Left lung (tissue), 10 donors: ENCODE results near the gene CD7. TPM values are rescaled to one million over a fixed set of nuclear protein-coding genes. Genes with fewer than 3 reads are reported as not detected.

ENCODE experiments used
- ATAC-seq: fragments of 200-7000 bp; cut with Tn5 transposase; one replicate; pipeline ENCODE4 v1.9.1; 2020; ENCODE audit warnings: moderate library complexity
- DNase-seq, 4 donors: peaks; one replicate each; pipeline ENCODE4 v3.0.0-alpha.2; 2013 to 2020
- H3K27ac ChIP-seq, 2 donors: fragments of 200-600 bp; sonication (generic) in 1 of 2; one replicate each; pipeline versions ENCODE4 v1.5.0 to v1.8.0; 2020 to 2021
- H3K27me3 ChIP-seq, 2 donors: fragments of 200-600 bp; sonication (generic) in 1 of 2; one replicate each; pipeline versions ENCODE4 v1.5.0 to v1.8.0; 2020 to 2021
- H3K36me3 ChIP-seq, 2 donors: fragments of 200-600 bp; sonication (generic) in 1 of 2; one replicate each; pipeline versions ENCODE4 v1.5.0 to v1.8.0; 2020 to 2021
- H3K4me1 ChIP-seq, 2 donors: fragments of 200-600 bp; one replicate each; pipeline ENCODE4 v1.8.0; 2021
- H3K4me3 ChIP-seq, 2 donors: fragments of 200-600 bp; sonication (generic) in 1 of 2; one replicate each; pipeline versions ENCODE4 v1.5.0 to v1.8.0; 2020 to 2021; ENCODE audit warnings: mild to moderate bottlenecking in 1 of 2
- H3K9me3 ChIP-seq, 2 donors: fragments of 200-600 bp; sonication (generic) in 1 of 2; one replicate each; pipeline versions ENCODE4 v1.5.0 to v1.8.0; 2020 to 2021
- intact Hi-C, 2 donors: fragments of 100-400 bp; cut with DNase I; formaldehyde crosslinking; loops; one replicate each; pipeline versions ENCODE4 v1.11.2 to v1.14.2; 2022
- polyA plus RNA-seq, 6 donors: library from polyadenylated mRNA; unstranded; fragments of 120-200 nt; gene quantifications; one replicate each; pipeline ENCODE4 v1.2.1, GENCODE V29; 2013; ENCODE audit not compliant: insufficient read length in 6 of 6
- total RNA-seq, 2 donors: library from RNA; stranded (reverse); fragmentation: NEBNext Ultra II Directional; extraction: Animal tissue kit (Norgen Biotek cat#: 25700); gene quantifications; one replicate each; pipeline ENCODE4 v1.2.1, GENCODE V29; 2021
- TF ChIP-seq, protein P1 (sequence below), 2 donors: fragments of 200-600 bp; sonication (generic) in 1 of 2; IDR thresholded peaks; one replicate each; pipeline versions ENCODE4 v1.5.0 to v1.8.0; 2021; ENCODE audit warnings: antibody characterized with exemption in 2 of 2
- donor health status: DM: no; HTN: yes; CAD: no.
- donor health status: DM: no; HTN: no; CAD: no.

CD7 gene
- total and polyA plus RNA-seq, 8 donors: 1.1 to 6.6 (median 1.7) TPM

DNA sequence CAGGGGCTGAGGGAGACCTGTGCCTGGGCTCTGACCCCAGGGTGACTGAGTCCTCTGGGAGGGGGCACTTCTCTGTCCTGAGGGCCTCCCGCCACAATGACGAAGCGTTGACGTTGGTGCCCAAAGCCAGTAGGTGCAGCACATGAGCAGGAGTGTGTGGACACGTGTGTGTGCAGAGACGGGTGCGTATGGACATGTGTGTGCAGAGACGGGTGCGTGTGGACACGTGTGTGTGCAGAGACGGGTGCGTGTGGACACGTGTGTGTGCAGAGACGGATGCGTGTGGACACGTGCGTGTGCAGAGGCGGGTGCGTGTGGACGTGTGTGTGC, 726 bp upstream of the CD7 start:
- intact Hi-C loops: no loop called here
- TF ChIP-seq, protein P1, sequence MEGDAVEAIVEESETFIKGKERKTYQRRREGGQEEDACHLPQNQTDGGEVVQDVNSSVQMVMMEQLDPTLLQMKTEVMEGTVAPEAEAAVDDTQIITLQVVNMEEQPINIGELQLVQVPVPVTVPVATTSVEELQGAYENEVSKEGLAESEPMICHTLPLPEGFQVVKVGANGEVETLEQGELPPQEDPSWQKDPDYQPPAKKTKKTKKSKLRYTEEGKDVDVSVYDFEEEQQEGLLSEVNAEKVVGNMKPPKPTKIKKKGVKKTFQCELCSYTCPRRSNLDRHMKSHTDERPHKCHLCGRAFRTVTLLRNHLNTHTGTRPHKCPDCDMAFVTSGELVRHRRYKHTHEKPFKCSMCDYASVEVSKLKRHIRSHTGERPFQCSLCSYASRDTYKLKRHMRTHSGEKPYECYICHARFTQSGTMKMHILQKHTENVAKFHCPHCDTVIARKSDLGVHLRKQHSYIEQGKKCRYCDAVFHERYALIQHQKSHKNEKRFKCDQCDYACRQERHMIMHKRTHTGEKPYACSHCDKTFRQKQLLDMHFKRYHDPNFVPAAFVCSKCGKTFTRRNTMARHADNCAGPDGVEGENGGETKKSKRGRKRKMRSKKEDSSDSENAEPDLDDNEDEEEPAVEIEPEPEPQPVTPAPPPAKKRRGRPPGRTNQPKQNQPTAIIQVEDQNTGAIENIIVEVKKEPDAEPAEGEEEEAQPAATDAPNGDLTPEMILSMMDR (IDR thresholded peaks at IDR 0.05): no peak
- Histone ChIP-seq H3K4me3 (no peak overlapping the region), H3K9me3 (no peaks in the 10 kb centered on the region), H3K4me1 (peaks cover 0 to 36% of the 10 kb centered on the region in 2 donors), H3K27ac (no peak overlapping the region), H3K36me3 (peaks cover 0 to 13% of the 10 kb centered on the region in 2 donors), H3K27me3 (peaks cover 22 to 69% of the 10 kb centered on the region in 2 donors)
- ATAC-seq (no peak), DNase-seq (no peak)

DNA sequence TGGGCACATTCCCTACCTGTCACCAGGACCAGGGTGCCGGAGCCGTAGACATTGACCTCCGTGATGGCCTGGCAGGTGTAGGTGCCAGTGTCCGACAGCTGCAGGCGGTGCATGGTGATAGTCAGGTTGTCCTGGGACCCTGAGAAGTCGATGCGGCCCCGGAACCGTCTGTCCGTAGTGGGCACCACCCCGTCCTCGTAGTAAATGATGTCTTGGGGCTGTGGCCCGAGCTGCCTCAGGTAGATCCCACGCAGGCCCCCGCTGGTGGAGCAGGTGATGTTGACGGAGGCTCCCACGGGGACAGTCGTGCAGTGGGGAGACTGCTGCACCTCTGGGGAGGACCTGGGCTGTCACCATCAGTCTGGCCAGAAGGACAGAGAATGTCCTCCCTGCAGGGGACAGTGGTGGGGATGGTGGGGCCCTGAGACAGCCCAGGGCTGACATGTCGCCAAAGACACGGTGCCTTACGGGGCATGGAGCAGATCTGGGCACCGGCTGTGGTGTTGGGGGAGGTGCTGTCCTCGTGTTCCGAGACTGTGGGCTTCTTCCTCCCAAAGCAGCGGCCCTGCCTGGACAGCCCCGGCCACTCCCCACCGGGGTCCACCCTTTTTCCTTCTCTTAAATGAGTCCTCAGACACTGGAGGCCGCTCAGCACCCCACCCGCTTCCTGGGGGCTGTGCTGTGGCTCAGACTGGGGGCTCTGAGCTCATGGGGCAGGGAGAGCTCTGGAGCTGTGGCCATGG, 586 bp downstream of the CD7 start:
- Histone ChIP-seq H3K4me3 (peak overlapping the region in 1 of 2 donors; percentile 27), H3K4me1 (peaks cover 0 to 35% of the 10 kb centered on the region in 2 donors), H3K27me3 (peaks cover 22 to 68% of the 10 kb centered on the region in 2 donors), H3K36me3 (peaks cover 0 to 1% of the 10 kb centered on the region in 2 donors), H3K27ac (no peak overlapping the region), H3K9me3 (no peaks in the 10 kb centered on the region)
- DNase-seq: no peak
- intact Hi-C loops: no loop called here
- no peak for ATAC-seq
- TF ChIP-seq, protein P1 (IDR thresholded peaks at IDR 0.05): no peak

DNA sequence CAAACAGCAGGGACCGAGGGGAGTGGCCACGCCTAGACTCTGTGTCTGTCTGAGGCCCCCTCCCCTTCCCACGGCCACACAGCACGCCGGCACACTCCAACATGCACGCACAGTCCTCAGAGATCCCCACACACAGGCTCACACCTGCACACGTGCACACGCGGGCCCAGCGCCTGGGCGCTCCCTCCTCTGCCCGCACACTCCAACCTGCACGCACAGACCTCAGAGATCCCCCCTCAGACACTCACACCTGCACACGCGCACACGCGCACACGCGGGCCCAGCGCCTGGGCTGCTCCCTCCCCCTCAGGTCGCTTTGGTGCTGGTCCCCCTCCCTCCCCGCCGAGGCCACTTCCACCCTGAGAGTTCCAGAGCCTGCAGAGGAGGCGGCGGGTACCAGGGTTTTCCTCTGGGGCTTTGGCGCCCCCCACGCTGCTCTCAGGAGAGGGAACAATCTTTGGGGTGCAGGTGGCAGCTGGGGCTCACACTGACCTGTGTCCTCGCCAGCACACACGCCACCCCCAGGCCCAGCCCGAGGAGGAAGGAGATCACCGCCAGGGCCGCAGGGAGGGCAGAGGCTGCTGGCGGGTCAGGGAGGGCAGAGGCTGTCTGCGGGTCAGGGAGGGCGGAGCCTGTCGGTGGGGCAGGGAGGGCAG, 1.6 kb downstream of the CD7 start:
- no peak for DNase-seq
- Histone ChIP-seq H3K27ac (no peak overlapping the region), H3K4me3 (peak overlapping the region in 1 of 2 donors; percentile 27), H3K36me3 (no peaks in the 10 kb centered on the region), H3K9me3 (no peaks in the 10 kb centered on the region), H3K27me3 (peaks cover 22 to 65% of the 10 kb centered on the region in 2 donors), H3K4me1 (peaks cover 0 to 25% of the 10 kb centered on the region in 2 donors)
- TF ChIP-seq, protein P1 (IDR thresholded peaks at IDR 0.05): no peak
- peak; percentile 40 for ATAC-seq
- intact Hi-C loops: no loop called here

DNA sequence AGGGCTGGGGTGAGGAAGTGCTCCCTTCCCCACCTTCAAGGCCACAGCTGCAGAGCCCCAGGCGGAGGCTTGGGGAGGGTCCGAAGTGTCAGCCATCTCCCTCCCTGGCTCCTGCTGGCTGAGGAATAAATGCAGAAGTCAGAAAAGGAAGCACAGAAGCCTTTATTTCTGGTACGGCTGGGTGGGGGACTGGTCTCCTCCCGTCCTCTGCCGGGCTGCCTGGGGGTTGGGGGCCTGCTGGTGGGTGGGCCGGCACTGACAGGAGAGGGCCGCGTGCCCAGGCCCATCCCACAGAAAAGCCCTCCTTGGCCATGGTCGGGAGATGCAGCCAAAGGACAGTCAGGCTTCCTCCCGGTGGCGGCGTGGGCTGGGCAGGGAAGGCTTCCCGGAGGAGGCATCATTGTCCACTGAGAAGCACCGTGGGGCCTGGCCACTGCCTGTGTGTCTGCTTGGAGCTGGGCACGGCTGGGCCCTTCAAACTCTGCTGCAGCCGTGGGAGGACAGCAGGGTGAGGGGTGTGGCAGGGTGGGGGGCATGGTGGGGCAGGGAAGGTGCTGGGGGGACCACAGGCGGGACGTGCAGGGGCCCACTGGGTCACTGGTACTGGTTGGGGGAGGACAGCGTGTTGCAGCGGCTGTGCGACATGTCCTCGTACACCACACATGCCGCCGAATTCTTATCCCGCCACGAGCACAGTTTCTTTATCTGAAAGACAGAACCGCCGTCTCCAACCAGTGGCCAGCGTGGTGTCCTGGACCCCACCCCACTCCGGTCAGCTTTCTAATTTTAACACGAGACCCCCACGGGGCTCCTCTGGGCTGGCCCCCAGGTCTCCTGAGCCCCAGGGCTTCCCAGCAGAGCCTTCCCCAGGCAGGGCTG, 2.4 kb downstream of the CD7 start:
- Histone ChIP-seq H3K36me3 (no peaks in the 10 kb centered on the region), H3K27ac (no peak overlapping the region), H3K27me3 (peaks cover 22 to 69% of the 10 kb centered on the region in 2 donors), H3K4me3 (peak overlapping the region in 1 of 2 donors; percentile 27), H3K9me3 (no peaks in the 10 kb centered on the region), H3K4me1 (peaks cover 0 to 24% of the 10 kb centered on the region in 2 donors)
- ATAC-seq (peak; percentile 8), DNase-seq (no peak)
- TF ChIP-seq, protein P1 (IDR thresholded peaks at IDR 0.05): no peak
- intact Hi-C loops: no loop called here
